GM12874 (cell line): ENCODE measurements around the gene GRM7.

Experiments used
- TF ChIP-seq, protein P1 (sequence below): IDR thresholded peaks from 2 replicates; pipeline ENCODE4 v1.5.1; 2011; ENCODE audit warnings: low read depth, mild to moderate bottlenecking, control low read depth, low read length, moderate library complexity; ENCODE audit not compliant: insufficient read depth

The GRM7 gene

DNA sequence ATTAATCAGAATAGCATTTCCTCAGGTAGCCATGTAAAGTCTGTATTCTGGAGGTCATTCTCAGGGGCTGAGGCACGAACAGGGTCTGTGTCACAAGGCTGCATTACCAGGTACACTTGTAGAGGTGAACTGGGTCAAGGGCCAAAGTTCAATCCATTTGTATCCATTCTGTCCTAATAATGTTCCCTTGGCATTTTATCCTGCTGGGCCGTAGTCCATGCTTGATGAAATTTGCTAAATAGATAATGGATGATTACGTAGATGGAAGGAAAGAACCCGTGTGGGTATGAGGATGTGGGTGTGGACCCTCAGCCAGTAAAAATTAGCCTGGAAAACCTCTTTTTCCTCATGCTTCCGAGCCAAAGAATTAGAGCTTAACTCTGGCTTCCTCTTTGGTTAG is 785.9 kb downstream of the GRM7 start:
- TF ChIP-seq, protein P1, sequence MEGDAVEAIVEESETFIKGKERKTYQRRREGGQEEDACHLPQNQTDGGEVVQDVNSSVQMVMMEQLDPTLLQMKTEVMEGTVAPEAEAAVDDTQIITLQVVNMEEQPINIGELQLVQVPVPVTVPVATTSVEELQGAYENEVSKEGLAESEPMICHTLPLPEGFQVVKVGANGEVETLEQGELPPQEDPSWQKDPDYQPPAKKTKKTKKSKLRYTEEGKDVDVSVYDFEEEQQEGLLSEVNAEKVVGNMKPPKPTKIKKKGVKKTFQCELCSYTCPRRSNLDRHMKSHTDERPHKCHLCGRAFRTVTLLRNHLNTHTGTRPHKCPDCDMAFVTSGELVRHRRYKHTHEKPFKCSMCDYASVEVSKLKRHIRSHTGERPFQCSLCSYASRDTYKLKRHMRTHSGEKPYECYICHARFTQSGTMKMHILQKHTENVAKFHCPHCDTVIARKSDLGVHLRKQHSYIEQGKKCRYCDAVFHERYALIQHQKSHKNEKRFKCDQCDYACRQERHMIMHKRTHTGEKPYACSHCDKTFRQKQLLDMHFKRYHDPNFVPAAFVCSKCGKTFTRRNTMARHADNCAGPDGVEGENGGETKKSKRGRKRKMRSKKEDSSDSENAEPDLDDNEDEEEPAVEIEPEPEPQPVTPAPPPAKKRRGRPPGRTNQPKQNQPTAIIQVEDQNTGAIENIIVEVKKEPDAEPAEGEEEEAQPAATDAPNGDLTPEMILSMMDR, result no peak

DNA sequence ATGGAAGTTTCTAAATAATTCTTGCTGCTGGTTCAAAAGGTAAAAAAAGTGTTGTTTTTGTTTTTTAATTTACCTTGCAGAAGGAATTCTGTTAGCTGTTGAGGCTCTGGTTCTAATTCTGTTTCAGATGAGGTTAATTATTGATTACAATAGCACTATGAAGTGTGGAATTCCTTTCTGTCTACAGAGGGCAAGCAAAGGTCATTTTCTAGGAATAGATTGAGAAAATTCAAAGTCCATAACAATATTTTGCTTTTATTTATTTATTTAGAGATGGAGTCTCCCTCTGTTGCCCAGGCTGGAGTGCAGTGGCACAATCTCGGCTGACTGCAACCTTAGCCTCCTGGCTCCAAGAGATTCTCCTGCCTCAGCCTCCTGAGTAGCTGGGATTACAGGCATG is 789.6 kb downstream of the GRM7 start:
- TF ChIP-seq, protein P1, result no peak

DNA sequence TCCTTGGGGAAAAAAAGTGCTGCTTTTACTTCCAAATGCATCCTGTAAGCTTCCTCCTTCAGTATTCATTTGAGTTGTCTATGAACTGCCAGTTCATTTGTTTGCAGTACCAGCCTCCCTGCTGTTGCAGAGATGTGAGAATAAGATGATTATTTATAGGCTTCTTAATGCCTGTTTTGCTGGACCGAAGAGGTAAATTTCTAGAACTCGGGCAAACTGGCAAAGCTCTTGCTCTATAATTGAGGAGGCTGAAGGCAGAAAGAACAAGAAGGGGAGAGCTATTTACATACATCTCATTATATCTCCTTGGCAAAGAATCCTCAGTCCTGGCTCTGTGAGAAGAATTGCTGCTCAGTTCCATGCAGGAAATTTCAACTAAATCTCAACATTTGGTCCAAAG is 790.4 kb downstream of the GRM7 start:
- TF ChIP-seq, protein P1, result no peak

DNA sequence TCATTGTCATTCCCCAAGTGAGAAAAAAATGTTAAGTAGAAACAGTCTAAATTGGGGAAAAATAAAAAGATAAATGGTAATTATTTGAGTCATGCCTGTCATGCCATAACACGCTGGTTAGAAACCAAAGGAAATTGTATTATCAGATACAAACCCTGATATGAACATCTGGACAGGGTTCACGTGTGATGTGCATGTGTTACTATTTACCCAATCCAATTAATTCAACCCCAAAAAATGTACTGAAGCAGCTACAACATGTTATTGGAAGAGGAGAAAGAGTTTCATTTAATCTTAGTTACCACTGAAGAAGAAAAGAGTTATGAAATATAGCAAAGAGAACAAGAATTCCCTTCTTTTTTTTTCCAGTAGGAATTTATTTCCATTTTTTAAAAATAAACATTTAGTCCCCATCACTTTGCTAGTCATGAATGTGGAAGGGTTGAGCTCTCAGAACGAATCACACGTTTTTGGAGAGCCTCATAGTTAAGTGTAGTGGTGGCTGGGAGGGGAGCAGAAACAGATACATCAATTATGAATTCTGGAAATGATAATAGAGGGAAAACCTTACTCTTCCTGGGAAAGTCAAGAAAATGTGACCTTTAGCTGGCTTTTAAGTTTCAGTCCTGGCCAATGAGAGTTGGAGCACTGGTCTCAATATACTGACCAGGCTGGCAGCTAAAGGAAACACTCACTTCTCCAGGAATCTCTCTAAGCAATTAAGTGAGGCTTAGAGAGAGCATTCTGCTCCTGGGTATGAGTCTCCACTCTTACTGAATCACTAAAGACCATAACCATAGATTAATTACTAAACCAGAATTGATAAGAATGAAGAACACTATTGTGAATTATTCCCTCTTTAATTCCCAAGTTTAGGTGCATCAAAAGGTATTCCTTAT is 796.5 kb downstream of the GRM7 start:
- TF ChIP-seq, protein P1, result no peak

DNA sequence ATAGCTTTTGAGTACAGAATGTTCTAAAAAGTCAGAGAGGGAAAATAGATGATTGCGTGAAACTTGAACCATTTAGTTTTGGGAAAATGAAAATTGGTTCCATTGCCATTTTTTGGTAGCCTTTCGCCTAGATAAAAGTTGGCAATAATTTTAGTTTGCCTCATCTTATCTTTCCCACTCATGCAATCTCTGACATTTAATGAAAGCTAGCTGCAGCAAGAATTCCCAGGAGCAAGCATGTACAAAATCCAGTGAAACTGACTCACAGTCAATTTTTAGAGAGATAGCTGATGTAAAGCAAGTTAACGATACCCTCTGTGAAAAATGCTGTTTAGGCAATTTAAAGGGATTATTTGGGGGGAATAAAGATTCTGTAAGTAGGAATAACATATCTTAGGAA is 797.4 kb downstream of the GRM7 start:
- TF ChIP-seq, protein P1, result no peak

DNA sequence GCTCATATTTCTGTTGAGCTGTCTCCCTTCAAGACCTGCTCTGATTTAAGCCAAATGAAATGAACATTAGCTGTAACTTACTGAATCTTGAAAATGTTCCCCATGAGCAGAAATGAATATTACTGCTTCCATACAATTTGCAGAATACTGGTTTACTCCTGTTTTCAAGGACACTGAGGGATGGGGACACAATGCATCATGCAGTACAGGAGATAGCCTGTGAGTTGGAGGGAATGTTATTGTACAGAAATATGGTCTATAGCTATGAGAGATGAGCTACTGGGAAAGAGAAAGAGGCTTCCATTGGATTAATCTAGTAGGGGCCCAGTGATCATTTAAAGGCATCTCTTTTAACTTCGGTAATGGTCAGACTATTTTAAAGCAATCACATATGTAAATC is 798.2 kb downstream of the GRM7 start:
- TF ChIP-seq, protein P1, result no peak

DNA sequence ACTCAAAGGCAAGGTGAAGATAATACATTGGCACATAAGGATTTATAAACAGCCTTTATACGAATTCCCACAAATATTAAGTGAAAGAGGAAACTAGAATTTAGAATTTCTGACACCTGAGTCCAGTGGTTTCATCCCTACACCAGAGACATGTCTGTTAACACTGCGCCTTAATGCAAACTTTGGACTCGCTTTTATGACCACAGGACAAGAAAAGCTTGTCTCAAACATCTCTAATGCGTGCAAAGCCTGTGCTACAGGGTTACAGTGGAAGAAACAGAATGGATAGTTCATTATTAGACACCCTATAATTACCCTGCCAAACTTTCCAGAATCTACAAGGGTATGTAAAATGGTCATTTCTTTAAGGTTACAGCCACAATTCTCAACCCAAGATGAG is 802.9 kb downstream of the GRM7 start:
- TF ChIP-seq, protein P1, result no peak
